ENCODE results near the gene BMAL1.

BMAL1 gene

DNA sequence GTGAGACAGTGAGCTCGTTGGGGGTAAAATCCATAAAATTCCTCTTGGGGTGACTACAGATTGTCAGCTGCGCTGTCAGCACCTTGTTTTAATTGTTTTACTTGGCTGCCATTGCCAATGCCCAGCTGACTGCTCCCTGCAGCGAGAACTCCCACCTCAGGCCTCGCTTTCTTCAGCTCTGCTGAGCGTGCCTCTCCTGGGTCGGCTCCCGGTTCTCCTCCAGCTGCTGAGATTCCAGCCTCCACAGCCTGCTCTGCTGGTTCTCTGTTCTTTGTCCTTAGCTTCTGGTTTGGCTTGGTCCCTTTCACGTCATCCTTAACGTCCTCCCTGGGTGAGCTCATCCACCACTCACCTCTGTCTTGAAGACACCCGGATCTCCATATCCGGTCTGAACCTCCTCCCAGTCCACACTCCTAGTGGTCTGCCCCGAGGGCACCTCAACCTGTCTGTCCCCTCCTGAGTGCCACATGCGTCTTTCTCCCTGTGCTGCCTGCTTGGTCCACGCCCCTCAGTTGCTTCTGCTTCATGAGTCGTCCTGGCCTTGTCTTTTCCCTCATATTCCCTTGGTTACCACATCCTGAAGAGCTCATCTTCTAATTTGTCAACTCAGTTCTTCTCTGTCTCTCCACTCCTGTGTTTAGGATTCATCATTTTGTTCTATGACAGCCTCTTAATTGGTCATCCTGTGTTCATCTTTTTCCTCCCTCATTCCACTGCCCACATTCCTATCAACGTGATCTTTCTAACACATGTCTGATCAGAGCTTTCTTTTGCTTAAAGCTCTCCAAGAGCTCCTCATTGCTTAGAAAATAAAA, 35.6 kb downstream of the BMAL1 start:
- TF ChIP-seq CTCF (IDR thresholded peaks at IDR 0.05; ENCODE audit: insufficient read depth, low read depth, low read length, missing control alignments) = no peak
- DNase-seq (ENCODE audit: low read depth) = peak; percentile 71
- H3K4me3 ChIP-seq (ENCODE audit: low read length) = no peak overlapping the region

- H3K4me3 ChIP-seq (ENCODE audit: low read length) = no peak overlapping the region
- no peak for TF ChIP-seq CTCF (IDR thresholded peaks at IDR 0.05; ENCODE audit: insufficient read depth, low read depth, low read length, missing control alignments)
- DNase-seq (ENCODE audit: low read depth) = no peak
These were observed 37.2 kb downstream of the BMAL1 start for GRCh38 chr11:13314676-13315394.

- no peak for TF ChIP-seq CTCF (IDR thresholded peaks at IDR 0.05; ENCODE audit: insufficient read depth, low read depth, low read length, missing control alignments)
- H3K4me3 ChIP-seq (ENCODE audit: low read length) = no peak overlapping the region
- no peak for DNase-seq (ENCODE audit: low read depth)
These were observed 38.2 kb downstream of the BMAL1 start for GRCh38 chr11:13315517-13316432.

GRCh38 chr11:13316528-13316961, 39.0 kb downstream of the BMAL1 start:
- no peak for TF ChIP-seq CTCF (IDR thresholded peaks at IDR 0.05; ENCODE audit: insufficient read depth, low read depth, low read length, missing control alignments)
- DNase-seq (ENCODE audit: low read depth) = peak; percentile 45
- H3K4me3 ChIP-seq (ENCODE audit: low read length) = no peak overlapping the region

GRCh38 chr11:13317293-13318080, 39.9 kb downstream of the BMAL1 start:
- no peak for DNase-seq (ENCODE audit: low read depth)
- H3K4me3 ChIP-seq (ENCODE audit: low read length) = no peak overlapping the region
- no peak for TF ChIP-seq CTCF (IDR thresholded peaks at IDR 0.05; ENCODE audit: insufficient read depth, low read depth, low read length, missing control alignments)
